Measurements from ENCODE around the gene SCP2D1. TPM values are rescaled to one million over a fixed set of nuclear protein-coding genes. Genes with fewer than 3 reads are reported as not detected.
"Not testable (repeated sequence)": the region's sequence is repeated elsewhere in the genome, so short reads cannot be mapped to it uniquely, and the experiment has no call there.

Gene SCP2D1
- total RNA-seq: not detected

DNA sequence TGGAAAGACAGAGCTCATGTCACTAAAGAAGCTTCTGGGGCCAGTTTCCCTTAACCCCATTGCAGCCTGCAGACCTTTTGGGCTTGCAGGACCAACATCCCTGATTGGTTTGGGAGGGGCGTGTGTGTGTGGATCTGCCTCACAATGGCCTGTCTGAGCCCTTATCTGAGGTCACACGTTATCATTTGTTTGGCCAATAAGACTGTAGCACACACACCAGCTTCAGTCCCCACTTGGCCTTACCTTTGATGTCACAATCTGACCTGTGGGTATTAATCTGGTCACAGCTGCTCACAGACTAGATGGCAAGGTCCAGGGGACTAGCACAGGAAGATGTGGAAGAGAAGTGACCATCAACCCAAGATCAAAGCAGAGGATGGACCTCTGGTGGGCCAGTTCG, at the start of gene SCP2D1:
SCP2D1 (plus strand) TSS at position 301 of the 400 bp plus-strand sequence; CDS start at position 334, 33 bp downstream.
- intact Hi-C loops (cut with micrococcal nuclease): no loop called here
- CTCF ChIA-PET: interaction anchor here (0.5 kb wide), 1 partner anchor 116 kb away, joined by 3 read pairs; no protein-coding TSS in a partner anchor
- H3K27me3 Mint-ChIP-seq (ENCODE audit: low read depth): no peaks in the 10 kb centered on the region
- no peaks in the 10 kb centered on the region for H3K36me3 Mint-ChIP-seq (ENCODE audit: low read depth)
- H3K4me1 Mint-ChIP-seq (ENCODE audit: low read depth): no peaks in the 10 kb centered on the region
- H3K4me3 Mint-ChIP-seq: no peak within 1 kb of the TSS
- DNase-seq: no peak
- no peak within 1 kb of the TSS for H3K27ac Mint-ChIP-seq
- H3K9me3 Mint-ChIP-seq: no peaks in the 10 kb centered on the region

DNA sequence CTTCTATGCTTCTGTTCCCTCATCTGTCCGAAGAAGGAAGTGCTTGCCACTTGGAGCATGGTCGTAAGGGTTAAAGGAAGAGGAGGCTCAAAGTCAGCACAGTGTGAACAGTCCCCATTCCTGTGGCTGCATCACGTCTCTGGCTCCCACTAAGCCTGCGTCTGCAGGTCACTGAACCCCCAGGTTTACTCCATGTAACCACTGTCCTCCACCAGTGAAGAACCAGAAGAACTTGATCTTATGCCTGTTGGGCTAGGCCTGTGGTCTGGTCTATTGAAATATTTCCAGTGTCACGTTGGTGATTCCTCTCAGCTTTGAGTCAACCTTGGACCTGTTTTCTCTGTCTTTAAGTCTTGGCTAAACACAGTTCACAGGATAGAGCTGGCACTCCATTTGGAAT, 45.9 kb upstream of the SCP2D1 start:
- Mint-ChIP-seq H3K27me3 (ENCODE audit: low read depth) (no peaks in the 10 kb centered on the region), H3K9me3 (no peaks in the 10 kb centered on the region), H3K4me3 (no peak overlapping the region), H3K4me1 (ENCODE audit: low read depth) (no peaks in the 10 kb centered on the region), H3K27ac (no peak overlapping the region), H3K36me3 (ENCODE audit: low read depth) (peaks cover 9% of the 10 kb centered on the region)
- CTCF ChIA-PET: no interaction called here
- no peak for DNase-seq
- intact Hi-C loops (cut with micrococcal nuclease): no loop called here

DNA sequence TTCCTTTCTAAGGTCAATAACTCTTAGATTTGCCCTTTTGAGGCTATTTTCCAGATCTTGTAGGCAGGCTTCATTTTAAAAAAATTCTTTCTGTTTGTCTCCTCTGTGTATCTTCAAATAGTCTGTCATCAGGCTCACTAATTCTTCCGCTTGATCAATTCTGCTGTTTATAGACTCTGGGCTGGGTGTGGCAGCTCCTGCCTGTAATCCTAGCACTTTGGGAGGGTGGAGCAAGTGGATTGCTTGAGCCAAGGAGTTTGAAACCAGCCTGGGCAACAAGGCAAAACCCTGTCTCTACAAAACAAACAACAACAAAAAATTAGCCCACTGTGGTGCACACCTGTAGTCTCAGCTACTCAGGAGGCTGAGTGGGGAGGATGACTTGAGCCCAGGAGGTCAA, 40.0 kb upstream of the SCP2D1 start:
- no peaks in the 10 kb centered on the region for H3K4me1 Mint-ChIP-seq (ENCODE audit: low read depth)
- intact Hi-C loops (cut with micrococcal nuclease): no loop called here
- no peaks in the 10 kb centered on the region for H3K36me3 Mint-ChIP-seq (ENCODE audit: low read depth)
- peaks cover 3% of the 10 kb centered on the region for H3K27me3 Mint-ChIP-seq (ENCODE audit: low read depth)
- no peaks in the 10 kb centered on the region for H3K9me3 Mint-ChIP-seq
- DNase-seq: no peak
- CTCF ChIA-PET: no interaction called here
- H3K27ac Mint-ChIP-seq: no peak overlapping the region
- H3K4me3 Mint-ChIP-seq: no peak overlapping the region

DNA sequence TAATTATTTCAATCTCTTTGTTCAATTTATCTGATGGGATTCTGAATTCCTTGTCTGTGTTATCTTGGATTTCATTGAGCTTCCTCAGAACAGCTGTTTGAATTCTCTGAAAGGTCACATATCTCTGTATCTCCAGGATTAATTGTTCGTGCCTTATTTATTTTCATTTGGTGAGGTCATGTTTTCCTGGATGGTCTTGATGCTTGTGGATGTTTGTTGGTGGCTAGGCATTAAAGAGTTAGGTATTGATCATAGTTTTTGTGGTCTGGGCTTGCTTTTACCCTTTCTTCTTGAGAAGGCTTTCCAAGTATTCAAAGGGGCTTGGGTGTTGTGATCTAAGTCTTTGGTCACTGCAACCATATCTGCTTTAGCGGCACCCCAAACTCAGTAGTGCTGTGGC, 39.4 kb upstream of the SCP2D1 start:
- Mint-ChIP-seq H3K4me1 (ENCODE audit: low read depth) (no peaks in the 10 kb centered on the region), H3K27ac (no peak overlapping the region)

DNA sequence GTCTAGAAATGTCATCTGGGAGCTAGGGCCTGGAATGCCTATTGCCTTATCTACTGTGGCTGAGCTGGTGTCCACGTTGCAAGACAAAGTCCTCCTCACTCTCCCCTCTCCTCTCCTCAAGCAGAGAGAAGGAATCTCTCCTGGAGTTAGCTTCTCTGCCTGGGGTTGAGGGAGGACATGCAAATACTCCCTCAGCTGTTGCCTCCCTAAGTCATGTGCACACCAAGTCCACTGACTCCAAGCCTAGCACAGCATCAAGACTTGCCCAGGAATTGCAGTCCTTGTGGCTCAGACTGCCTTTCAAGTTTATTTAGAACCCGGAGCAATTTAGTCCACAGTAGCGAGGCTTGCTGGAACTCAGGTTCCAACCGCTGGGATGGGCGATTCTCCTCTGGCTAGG, 38.0 kb upstream of the SCP2D1 start:
- Mint-ChIP-seq H3K27ac (no peak overlapping the region), H3K36me3 (ENCODE audit: low read depth) (no peaks in the 10 kb centered on the region), H3K27me3 (ENCODE audit: low read depth) (peaks cover 3% of the 10 kb centered on the region), H3K9me3 (no peaks in the 10 kb centered on the region), H3K4me1 (ENCODE audit: low read depth) (no peaks in the 10 kb centered on the region), H3K4me3 (no peak overlapping the region)
- DNase-seq: no peak
- intact Hi-C loops (cut with micrococcal nuclease): no loop called here
- CTCF ChIA-PET: no interaction called here

More for the DNA sequence above, 39.4 kb upstream of the SCP2D1 start:
- Mint-ChIP-seq H3K4me3 (no peak overlapping the region), H3K27me3 (ENCODE audit: low read depth) (peaks cover 3% of the 10 kb centered on the region), H3K9me3 (no peaks in the 10 kb centered on the region), H3K36me3 (ENCODE audit: low read depth) (no peaks in the 10 kb centered on the region)
- intact Hi-C loops (cut with micrococcal nuclease): no loop called here
- DNase-seq: no peak
- CTCF ChIA-PET: no interaction called here

DNA sequence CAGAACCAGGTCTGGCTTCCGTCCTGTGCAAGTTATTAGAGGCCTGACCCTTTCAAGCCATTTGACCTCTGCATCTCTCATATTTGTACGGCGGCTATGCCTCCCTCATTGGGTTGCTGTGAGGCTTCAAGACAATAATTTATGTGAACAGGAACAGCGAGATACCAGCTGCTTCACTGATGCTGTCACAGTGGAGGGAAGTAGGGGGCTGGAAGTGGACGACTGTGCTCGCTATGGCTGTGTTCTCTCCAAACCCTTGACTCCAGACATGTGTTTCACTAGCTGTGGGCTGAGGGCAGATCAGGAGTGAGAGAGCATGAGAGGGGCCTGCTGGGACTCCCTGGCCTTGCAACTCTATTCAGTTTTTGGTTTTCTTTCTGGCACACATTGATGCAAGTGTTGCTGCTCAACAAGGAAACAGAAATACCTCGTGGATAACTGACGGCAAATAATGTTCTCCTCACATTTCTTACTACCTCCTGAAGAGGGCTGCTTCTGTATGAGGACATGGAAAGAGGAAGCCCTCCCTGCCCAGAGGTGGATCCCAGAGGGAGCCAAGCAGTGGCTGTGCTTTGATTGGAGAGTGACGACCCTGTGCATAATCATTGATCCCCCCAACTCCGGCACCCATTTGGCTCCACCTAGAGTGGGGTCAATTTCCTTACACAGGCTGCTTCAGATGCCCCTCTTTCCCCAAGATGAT, 34.7 kb upstream of the SCP2D1 start:
- Mint-ChIP-seq H3K4me1 (ENCODE audit: low read depth) (no peaks in the 10 kb centered on the region), H3K36me3 (ENCODE audit: low read depth) (no peaks in the 10 kb centered on the region), H3K4me3 (no peak overlapping the region), H3K27me3 (ENCODE audit: low read depth) (no peaks in the 10 kb centered on the region), H3K27ac (no peak overlapping the region), H3K9me3 (no peaks in the 10 kb centered on the region)
- DNase-seq: no peak
- CTCF ChIA-PET: no interaction called here
- intact Hi-C loops (cut with micrococcal nuclease): no loop called here

DNA sequence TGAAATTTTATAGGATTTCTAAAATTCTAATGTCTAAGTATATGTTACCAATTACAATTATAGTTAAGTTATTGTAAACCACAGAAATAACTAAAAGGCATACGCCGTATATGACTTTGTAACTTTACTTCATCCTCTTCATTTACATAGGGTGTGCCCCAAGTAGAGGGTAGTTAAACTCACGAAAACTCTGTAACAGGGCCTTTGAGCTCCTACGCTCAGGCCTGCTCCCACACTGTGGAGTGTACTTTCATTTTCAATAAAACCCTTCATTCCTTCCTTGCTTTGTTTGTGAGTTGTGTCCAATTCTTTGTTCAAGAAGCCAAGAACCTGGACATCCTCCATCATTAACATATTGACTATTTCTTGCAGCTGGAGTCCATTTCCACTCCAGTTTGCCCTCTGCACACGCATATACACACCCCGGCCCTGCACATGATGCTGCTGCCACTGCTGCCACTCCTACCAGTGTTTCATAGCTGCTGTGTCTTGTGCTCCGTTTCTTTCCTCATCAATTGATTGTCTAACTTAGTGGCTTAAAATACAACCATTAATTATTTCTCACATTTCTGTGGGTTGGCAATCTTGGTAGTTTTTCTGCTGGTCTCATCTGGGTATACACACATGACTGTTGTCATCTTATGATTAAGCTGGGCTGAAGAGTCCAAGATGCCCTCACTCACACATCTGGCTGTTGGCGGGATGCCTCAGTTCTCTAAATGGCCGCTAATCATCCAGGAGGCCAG, 33.0 kb upstream of the SCP2D1 start:
- Mint-ChIP-seq H3K4me3 (no peak overlapping the region), H3K27ac (no peak overlapping the region), H3K4me1 (ENCODE audit: low read depth) (no peaks in the 10 kb centered on the region), H3K27me3 (ENCODE audit: low read depth) (no peaks in the 10 kb centered on the region), H3K36me3 (ENCODE audit: low read depth) (no peaks in the 10 kb centered on the region), H3K9me3 (no peaks in the 10 kb centered on the region)
- intact Hi-C loops (cut with micrococcal nuclease): no loop called here
- no peak for DNase-seq
- CTCF ChIA-PET: no interaction called here

DNA sequence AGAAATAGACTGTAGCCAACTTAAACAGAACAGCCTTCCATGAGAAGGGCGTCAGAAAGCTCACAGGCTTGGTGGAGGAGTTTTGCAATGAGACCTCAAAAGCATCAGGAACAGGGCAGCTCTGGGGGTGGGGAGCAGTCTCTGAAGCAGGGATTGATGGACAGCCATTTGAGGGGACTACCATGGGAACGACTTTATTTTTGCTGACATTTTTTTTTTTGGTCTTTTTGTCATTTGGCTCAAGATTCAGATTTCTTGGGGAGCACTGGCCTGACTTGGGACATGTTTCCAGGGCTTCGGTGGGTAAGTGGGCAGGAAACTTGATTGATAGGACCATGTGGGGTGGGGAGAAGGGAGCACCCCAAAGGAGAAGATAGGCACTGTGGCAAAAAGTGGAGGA, 32.1 kb upstream of the SCP2D1 start:
- H3K27me3 Mint-ChIP-seq (ENCODE audit: low read depth): no peaks in the 10 kb centered on the region
- intact Hi-C loops (cut with micrococcal nuclease): no loop called here
- no peaks in the 10 kb centered on the region for H3K4me1 Mint-ChIP-seq (ENCODE audit: low read depth)
- no peaks in the 10 kb centered on the region for H3K36me3 Mint-ChIP-seq (ENCODE audit: low read depth)
- CTCF ChIA-PET: no interaction called here
- no peak overlapping the region for H3K4me3 Mint-ChIP-seq
- DNase-seq: no peak
- H3K9me3 Mint-ChIP-seq: no peaks in the 10 kb centered on the region
- no peak overlapping the region for H3K27ac Mint-ChIP-seq

DNA sequence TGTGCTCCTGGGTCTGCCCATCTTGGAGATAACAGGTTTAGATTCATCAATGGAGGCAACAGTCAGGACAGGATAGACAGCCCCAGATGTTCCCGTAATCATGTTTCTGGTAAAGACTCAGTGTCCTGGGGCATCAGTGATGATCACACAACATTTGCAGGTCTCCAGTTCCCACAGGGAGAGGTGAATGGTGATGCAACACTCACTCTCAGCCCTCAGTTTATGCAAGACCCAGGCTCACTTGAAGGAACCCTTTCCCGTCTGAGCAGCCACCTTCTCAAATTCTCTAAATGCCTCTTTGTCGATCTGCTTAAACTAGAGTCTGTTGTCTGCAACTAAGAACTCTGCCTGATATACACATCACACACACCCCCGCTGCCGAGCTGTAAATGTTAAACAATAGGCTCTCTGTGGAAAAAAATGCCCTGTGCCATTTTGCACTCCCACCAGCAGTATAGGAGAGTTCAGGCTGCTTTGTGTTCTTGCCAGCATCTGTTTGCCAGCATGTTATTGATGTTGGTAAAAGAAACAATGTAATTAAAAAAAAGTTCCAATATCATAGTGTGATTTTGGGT, 30.1 kb upstream of the SCP2D1 start:
- no peak for DNase-seq
- H3K36me3 Mint-ChIP-seq (ENCODE audit: low read depth): no peaks in the 10 kb centered on the region
- H3K4me3 Mint-ChIP-seq: no peak overlapping the region
- H3K9me3 Mint-ChIP-seq: no peaks in the 10 kb centered on the region
- H3K4me1 Mint-ChIP-seq (ENCODE audit: low read depth): no peaks in the 10 kb centered on the region
- H3K27me3 Mint-ChIP-seq (ENCODE audit: low read depth): peaks cover 7% of the 10 kb centered on the region
- H3K27ac Mint-ChIP-seq: no peak overlapping the region
- intact Hi-C loops (cut with micrococcal nuclease): no loop called here
- CTCF ChIA-PET: no interaction called here

DNA sequence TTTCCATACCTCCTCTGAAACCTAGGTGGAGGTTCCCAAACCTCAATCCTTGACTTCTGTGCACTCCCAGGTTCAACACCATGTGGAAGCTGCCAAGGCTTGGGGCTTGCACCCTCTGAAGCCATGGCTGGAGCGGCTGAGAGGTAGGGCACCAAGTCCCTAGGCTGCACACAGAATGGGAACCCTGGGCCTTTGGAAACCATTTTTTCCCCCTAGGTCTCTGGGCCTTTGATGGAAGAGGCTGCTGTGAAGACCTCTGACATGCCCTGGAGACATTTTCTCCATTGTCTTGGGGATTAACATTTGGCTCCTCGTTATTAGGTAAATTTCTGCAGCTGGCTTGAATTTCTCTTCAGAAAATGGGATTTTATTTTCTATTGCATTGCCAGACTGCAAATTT, 26.5 kb upstream of the SCP2D1 start:
- not testable (repeated sequence) for H3K4me1 Mint-ChIP-seq (ENCODE audit: low read depth); H3K9me3 Mint-ChIP-seq

DNA sequence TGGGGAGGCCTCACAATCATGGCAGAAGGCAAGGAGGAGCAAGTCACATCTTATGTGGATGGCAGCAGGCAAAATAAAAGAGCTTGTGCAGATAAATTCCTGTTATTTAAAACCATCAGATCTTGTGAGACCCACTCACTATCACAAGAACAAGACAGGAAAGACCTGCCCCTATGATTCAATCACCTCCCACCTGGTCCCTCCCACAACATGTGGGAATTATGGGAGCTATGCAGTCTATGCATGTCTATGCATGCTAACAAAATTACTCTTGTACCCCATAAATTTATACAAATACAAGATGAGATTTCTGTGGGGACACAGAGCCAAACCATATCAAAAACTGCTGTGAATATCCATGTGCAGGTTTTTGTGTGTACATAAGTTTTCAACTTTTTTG, 25.6 kb upstream of the SCP2D1 start:
- H3K36me3 Mint-ChIP-seq (ENCODE audit: low read depth): no peaks in the 10 kb centered on the region
- peaks cover 15% of the 10 kb centered on the region for H3K27me3 Mint-ChIP-seq (ENCODE audit: low read depth)
- no peak for DNase-seq
- no peaks in the 10 kb centered on the region for H3K9me3 Mint-ChIP-seq
- H3K4me3 Mint-ChIP-seq: no peak overlapping the region
- intact Hi-C loops (cut with micrococcal nuclease): no loop called here
- CTCF ChIA-PET: interaction anchor here (0.5 kb wide), 1 partner anchor 1363 kb away, joined by 3 read pairs; no protein-coding TSS in a partner anchor
- H3K27ac Mint-ChIP-seq: no peak overlapping the region
- no peaks in the 10 kb centered on the region for H3K4me1 Mint-ChIP-seq (ENCODE audit: low read depth)

More for the DNA sequence above, 26.5 kb upstream of the SCP2D1 start:
- intact Hi-C loops (cut with micrococcal nuclease); H3K27ac Mint-ChIP-seq; H3K4me3 Mint-ChIP-seq; CTCF ChIA-PET; H3K36me3 Mint-ChIP-seq (ENCODE audit: low read depth); DNase-seq: not testable (repeated sequence)
- peaks cover 12% of the 10 kb centered on the region for H3K27me3 Mint-ChIP-seq (ENCODE audit: low read depth)

DNA sequence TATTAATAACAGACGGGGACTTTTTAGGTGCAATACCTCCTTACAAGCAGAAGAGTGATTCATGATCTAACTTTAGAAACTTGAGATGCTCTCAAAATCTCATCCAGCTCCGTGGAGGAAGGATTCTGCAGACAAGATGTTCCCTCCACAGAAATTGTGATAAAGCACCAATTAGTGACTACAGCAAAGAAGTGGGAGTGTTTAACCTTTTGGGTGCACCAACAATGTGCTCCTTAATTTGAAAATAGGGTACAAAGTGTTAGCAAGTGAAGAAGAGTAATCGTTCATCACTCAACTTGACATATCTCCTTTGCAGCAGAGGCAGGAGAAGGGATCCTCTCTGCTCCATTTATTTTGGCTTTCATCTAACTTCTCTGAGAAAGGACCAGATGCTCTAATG, 22.8 kb upstream of the SCP2D1 start:
- H3K27me3 Mint-ChIP-seq (ENCODE audit: low read depth): peaks cover 15% of the 10 kb centered on the region
- no peaks in the 10 kb centered on the region for H3K36me3 Mint-ChIP-seq (ENCODE audit: low read depth)
- H3K9me3 Mint-ChIP-seq: no peaks in the 10 kb centered on the region
- peaks cover 12% of the 10 kb centered on the region for H3K4me1 Mint-ChIP-seq (ENCODE audit: low read depth)
- no peak overlapping the region for H3K27ac Mint-ChIP-seq
- no peak overlapping the region for H3K4me3 Mint-ChIP-seq
- DNase-seq: no peak
- CTCF ChIA-PET: no interaction called here
- intact Hi-C loops (cut with micrococcal nuclease): loop anchor here (5.0 kb wide), 2 partner anchors 203 to 283 kb away; partner anchors contain the start of genes DTD1 and SEC23B
